HEK293T (cell line): ENCODE measurements around the gene NPHS2.

Source experiments
- CTCF ChIA-PET: fragments of 350-600 bp; formaldehyde crosslinking; extraction: SDS; loops from one replicate; lab custom pipeline; 2021; ENCODE audit warnings: antibody characterized with exemption, inconsistent platforms; lab: Yijun Ruan, JAX
- POLR2A ChIA-PET: fragments of 350-600 bp; formaldehyde crosslinking; extraction: SDS; loops from one replicate; lab custom pipeline; 2020; ENCODE audit warnings: antibody characterized with exemption, inconsistent platforms; lab: Yijun Ruan, JAX
- DNase-seq: peaks from one replicate; pipeline ENCODE4 v3.0.0; 2012; ENCODE audit warnings: mixed read lengths; ENCODE audit errors: extremely low spot score
- ARNT ChIP-seq: fragments of 450-650 bp; IDR thresholded peaks from 2 replicates; pipeline ENCODE4 v1.6.1; 2017; ENCODE audit warnings: mild to moderate bottlenecking
- BHLHE40 ChIP-seq: fragments of 450-650 bp; IDR thresholded peaks from 2 replicates; pipeline ENCODE4 v1.6.1; 2016; ENCODE audit warnings: mild to moderate bottlenecking, moderate library complexity, borderline replicate concordance
- CTBP1 ChIP-seq: fragments of 450-650 bp; IDR thresholded peaks from 2 replicates; pipeline ENCODE4 v1.6.1; 2016; ENCODE audit warnings: borderline replicate concordance
- ELF4 ChIP-seq: fragments of 450-650 bp; IDR thresholded peaks from 2 replicates; pipeline ENCODE4 v1.6.1; 2017; ENCODE audit warnings: antibody characterized with exemption
- FOXA1 ChIP-seq: fragments of 450-650 bp; IDR thresholded peaks from 2 replicates; pipeline ENCODE4 v1.6.1; 2016; ENCODE audit warnings: mild to moderate bottlenecking
- FOXK2 ChIP-seq: fragments of 450-650 bp; IDR thresholded peaks from 2 replicates; pipeline ENCODE4 v1.6.1; 2016; ENCODE audit warnings: mild to moderate bottlenecking
- FOXM1 ChIP-seq: fragments of 450-650 bp; IDR thresholded peaks from 2 replicates; pipeline ENCODE4 v1.6.1; 2017; ENCODE audit warnings: mild to moderate bottlenecking, borderline replicate concordance
- HDGF ChIP-seq: fragments of 450-650 bp; IDR thresholded peaks from 2 replicates; pipeline ENCODE4 v1.6.1; 2017; ENCODE audit warnings: antibody characterized with exemption, borderline replicate concordance
- L3MBTL2 ChIP-seq: fragments of 450-650 bp; conservative IDR thresholded peaks from 2 replicates; pipeline ENCODE4 v1.6.1; 2016; ENCODE audit warnings: mild to moderate bottlenecking
- LEF1 ChIP-seq: fragments of 450-650 bp; IDR thresholded peaks from 2 replicates; pipeline ENCODE4 v1.6.1; 2017; ENCODE audit warnings: mild to moderate bottlenecking, borderline replicate concordance
- NFRKB ChIP-seq: fragments of 450-650 bp; IDR thresholded peaks from 2 replicates; pipeline ENCODE4 v1.6.1; 2016; ENCODE audit warnings: mild to moderate bottlenecking, moderate library complexity
- PKNOX1 ChIP-seq: fragments of 450-650 bp; IDR thresholded peaks from 2 replicates; pipeline ENCODE4 v1.6.1; 2016
- SP1 ChIP-seq: fragments of 450-650 bp; IDR thresholded peaks from 2 replicates; pipeline ENCODE4 v1.6.1; 2017
- SUZ12 ChIP-seq: fragments of 450-650 bp; IDR thresholded peaks from 2 replicates; pipeline ENCODE4 v1.6.1; 2016; ENCODE audit warnings: mild to moderate bottlenecking
- TARDBP ChIP-seq: fragments of 450-650 bp; IDR thresholded peaks from 2 replicates; pipeline ENCODE4 v1.6.1; 2016
- ZNF384 ChIP-seq: fragments of 450-650 bp; IDR thresholded peaks from 2 replicates; pipeline ENCODE4 v1.6.1; 2016

Gene NPHS2

GRCh38 chr1:179591592-179592580 lies 16.1 kb upstream of the NPHS2 start, which contains the start of gene TDRD5:
TDRD5 (plus strand) TSS chr1:179591832; CDS start chr1:179592616, 784 bp downstream.
- no peak for DNase-seq
- CTCF ChIA-PET = no interaction called here
- TF ChIP-seq SUZ12 = no peak
- TF ChIP-seq FOXM1 = no peak
- no peak for TF ChIP-seq TARDBP
- TF ChIP-seq FOXK2 = no peak
- no peak for TF ChIP-seq ARNT
- TF ChIP-seq BHLHE40 = no peak
- TF ChIP-seq ZNF384 = no peak
- TF ChIP-seq FOXA1 = no peak
- TF ChIP-seq HDGF = no peak
- TF ChIP-seq PKNOX1 = no peak
- TF ChIP-seq NFRKB = no peak
- no peak for TF ChIP-seq CTBP1
- no peak for TF ChIP-seq L3MBTL2
- POLR2A ChIA-PET = no interaction called here

GRCh38 chr1:179591253-179591591 lies 15.5 kb upstream of the NPHS2 start:
- no peak for TF ChIP-seq LEF1
- POLR2A ChIA-PET = no interaction called here
- CTCF ChIA-PET = no interaction called here
- no peak for DNase-seq

GRCh38 chr1:179590671-179591070 lies 14.9 kb upstream of the NPHS2 start:
- ChIA-PET CTCF (no interaction called here), POLR2A (no interaction called here)
- no peak for TF ChIP-seq ARNT
- no peak for DNase-seq

- TF ChIP-seq ARNT (no peak), NFRKB (no peak), FOXM1 (no peak), FOXK2 (no peak), FOXA1 (no peak), SUZ12 (no peak), ZNF384 (no peak), SP1 (no peak), HDGF (no peak), TARDBP (no peak), CTBP1 (no peak)
- ChIA-PET CTCF (no interaction called here), POLR2A (no interaction called here)
- DNase-seq = no peak
These were observed 13.8 kb upstream of the NPHS2 start for GRCh38 chr1:179589509-179589908.

- CTCF ChIA-PET = no interaction called here
- DNase-seq = no peak
- POLR2A ChIA-PET = no interaction called here
- TF ChIP-seq SUZ12 (no peak), HDGF (no peak), NFRKB (no peak), FOXM1 (no peak), PKNOX1 (no peak), LEF1 (no peak), ZNF384 (no peak), ELF4 (no peak), ARNT (no peak), BHLHE40 (no peak), L3MBTL2 (no peak), TARDBP (no peak), CTBP1 (no peak), SP1 (no peak)
These were observed 12.8 kb upstream of the NPHS2 start for GRCh38 chr1:179588425-179589024.

GRCh38 chr1:179587336-179587735 lies 11.6 kb upstream of the NPHS2 start:
- ChIA-PET POLR2A (no interaction called here), CTCF (no interaction called here)
- TF ChIP-seq PKNOX1 (no peak), L3MBTL2 (no peak), LEF1 (no peak), TARDBP (no peak), FOXK2 (no peak), CTBP1 (no peak), FOXA1 (no peak), SP1 (no peak), HDGF (no peak), ARNT (no peak), ELF4 (no peak), BHLHE40 (no peak), NFRKB (no peak)
- DNase-seq = no peak
